ENCODE results near the gene DTD2. TPM values are rescaled to one million over a fixed set of nuclear protein-coding genes. Genes with fewer than 3 reads are reported as not detected.

Gene DTD2
- total RNA-seq, result 12.1 and 16.8 TPM in 2 replicates

DNA sequence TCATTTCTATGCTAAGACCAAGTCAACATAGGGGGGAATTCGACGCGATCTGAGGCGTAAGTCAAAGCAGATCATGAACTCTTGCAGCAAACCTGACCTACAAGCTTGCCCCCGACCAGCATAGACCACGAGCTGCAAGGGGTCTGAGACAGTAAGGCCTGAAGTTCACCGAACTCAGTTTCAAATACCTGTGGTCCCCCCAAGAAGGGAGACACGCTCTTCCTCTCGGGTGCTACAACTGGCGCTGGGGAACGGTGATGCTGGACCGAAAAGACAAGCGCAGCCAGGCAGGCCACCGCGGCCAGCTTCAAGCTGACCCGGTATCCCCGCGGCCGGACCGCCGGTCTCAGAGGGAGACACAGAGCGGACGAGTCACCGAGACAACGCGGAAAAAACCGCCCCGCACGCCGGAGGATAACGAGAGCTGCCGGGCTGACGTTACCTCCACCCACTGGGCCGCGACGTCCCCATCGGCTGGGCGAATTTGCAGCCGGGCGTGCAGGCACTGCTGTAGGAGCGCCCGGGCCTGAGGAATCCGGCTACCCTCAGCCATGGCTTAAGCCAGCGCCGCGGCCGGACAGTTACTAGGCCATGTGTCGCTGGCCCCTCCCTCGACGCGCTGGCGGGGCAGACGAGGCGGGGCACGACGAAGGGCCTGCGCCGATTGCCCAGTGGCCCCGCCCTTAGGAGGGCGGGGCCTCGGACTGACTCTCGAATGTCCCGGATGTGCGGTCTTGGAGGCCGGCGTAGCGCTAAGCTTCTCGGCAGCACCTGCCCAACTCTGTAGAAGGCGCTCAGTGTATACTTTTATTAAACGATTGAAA lies at the start of gene DTD2:
Gene DTD2, minus strand, starts transcription at position 666 of the 824 bp plus-strand sequence. Its CDS starts 113 bp downstream, at position 553.

DNA sequence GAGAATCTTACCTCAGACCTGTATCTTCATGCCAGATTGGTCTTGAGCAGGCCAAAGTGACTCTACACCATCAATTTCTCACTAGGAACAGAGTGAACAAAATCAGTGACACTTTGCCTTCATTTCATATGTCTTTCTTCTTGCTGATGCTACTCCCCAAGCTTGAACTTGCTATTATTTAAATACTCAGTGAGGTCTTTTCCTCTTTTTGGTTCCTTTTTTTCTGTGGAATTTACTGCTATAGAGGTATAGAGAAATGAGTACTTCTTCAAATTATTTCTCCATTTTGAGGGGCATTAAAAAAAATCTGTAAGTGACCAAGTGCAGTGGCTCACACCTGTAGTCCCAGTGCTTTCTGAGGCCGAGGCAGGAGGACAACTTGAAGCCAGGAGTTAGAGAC lies 30.6 kb upstream of the DTD2 start, which contains the start of gene GPR33:
Gene GPR33, minus strand, starts transcription at position 154 of the 400 bp plus-strand sequence. CDS start 4,074 bp downstream, outside the sequence.

DNA sequence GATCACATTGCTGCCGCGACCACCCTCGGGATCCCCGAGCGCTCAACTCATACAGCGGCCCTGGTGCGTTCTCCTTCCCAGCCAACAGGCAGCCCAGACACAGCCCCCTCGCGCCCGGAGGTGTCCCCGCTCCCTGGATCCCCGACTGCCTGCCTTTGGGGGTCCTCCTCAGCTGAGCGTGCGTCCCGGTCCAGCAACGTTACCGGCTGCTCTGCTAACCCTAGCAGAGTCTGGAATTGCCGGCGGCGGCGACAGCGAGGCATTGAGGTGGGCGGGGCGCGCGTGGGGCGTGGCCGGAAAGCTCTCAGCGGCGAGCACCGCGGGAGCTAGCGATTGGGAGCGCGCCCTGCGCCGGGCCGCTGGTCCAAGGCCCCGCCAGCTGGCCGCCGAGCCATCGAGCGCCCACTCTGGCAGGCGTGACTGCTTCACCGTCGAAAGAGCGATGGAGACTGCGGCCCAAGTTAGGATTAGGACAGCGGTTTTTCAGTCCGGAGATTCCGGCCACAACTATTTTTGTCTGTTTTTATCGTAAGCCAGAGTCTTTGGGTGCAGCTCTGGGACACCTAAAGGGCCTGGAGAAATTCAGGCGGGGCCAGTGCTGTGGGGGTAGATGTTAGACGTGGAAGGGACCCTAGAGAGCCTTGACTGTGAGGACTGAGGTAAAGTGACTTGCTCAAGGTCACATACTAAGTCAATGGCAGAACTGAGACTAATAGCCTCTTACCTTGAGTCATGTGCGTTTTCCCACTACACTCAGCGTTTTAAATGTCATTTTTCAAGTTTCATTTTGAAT lies 36.8 kb downstream of the DTD2 start, which contains the start of gene HEATR5A:
Gene HEATR5A, minus strand, starts transcription at position 232 of the 793 bp plus-strand sequence. CDS start 17,575 bp downstream, outside the sequence.

Other genes starting within 250 kb of the DTD2 start
- gene HECTD1, start 249.7 kb downstream of the DTD2 start, total RNA-seq, result 239 and 486 TPM in 2 replicates
- gene HEATR5A, start 37.0 kb downstream of the DTD2 start, total RNA-seq, result 20.2 and 50.3 TPM in 2 replicates
- gene GPR33, start 30.5 kb upstream of the DTD2 start, total RNA-seq, result not detected in 2 replicates
- gene NUBPL, start 103.9 kb upstream of the DTD2 start, total RNA-seq, result 2.8 and 4.8 TPM in 2 replicates